Gastroesophageal sphincter (tissue), 3 donors: ENCODE results near the gene GBE1.

Source experiments
- POLR2AphosphoS5 ChIP-seq: sonication (generic); formaldehyde crosslinking; IDR thresholded peaks from one replicate; pipeline ENCODE4 v1.6.1; 2017; ENCODE audit warnings: antibody characterized with exemption
- TF ChIP-seq, protein P1 (sequence below), 4 experiments: fragments of 200-600 bp in 2 of 4; fragments of 450-650 bp in 2 of 4; sonication (generic) in 1 of 4; IDR thresholded peaks; one replicate each; pipeline ENCODE4 v1.5.1; 2017 to 2019; ENCODE audit warnings: antibody characterized with exemption in 4 of 4, mild to moderate bottlenecking in 2 of 4, moderate library complexity in 2 of 4

GRCh38 chr3:81742581-81742980 is 18.9 kb downstream of the GBE1 start:
- TF ChIP-seq, protein P1, sequence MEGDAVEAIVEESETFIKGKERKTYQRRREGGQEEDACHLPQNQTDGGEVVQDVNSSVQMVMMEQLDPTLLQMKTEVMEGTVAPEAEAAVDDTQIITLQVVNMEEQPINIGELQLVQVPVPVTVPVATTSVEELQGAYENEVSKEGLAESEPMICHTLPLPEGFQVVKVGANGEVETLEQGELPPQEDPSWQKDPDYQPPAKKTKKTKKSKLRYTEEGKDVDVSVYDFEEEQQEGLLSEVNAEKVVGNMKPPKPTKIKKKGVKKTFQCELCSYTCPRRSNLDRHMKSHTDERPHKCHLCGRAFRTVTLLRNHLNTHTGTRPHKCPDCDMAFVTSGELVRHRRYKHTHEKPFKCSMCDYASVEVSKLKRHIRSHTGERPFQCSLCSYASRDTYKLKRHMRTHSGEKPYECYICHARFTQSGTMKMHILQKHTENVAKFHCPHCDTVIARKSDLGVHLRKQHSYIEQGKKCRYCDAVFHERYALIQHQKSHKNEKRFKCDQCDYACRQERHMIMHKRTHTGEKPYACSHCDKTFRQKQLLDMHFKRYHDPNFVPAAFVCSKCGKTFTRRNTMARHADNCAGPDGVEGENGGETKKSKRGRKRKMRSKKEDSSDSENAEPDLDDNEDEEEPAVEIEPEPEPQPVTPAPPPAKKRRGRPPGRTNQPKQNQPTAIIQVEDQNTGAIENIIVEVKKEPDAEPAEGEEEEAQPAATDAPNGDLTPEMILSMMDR (IDR thresholded peaks at IDR 0.05): no peak
- no peak for TF ChIP-seq POLR2AphosphoS5
